SK-N-MC (cell line): Measurements from ENCODE around the gene IMMP2L.

Experiments used
- DNase-seq: peaks from one replicate; pipeline ENCODE4 v3.0.0-alpha.2; 2011; ENCODE audit warnings: low read depth, low spot score
- H3K27ac ChIP-seq: fragments of 200-600 bp; sonication (generic); 2 replicates; pipeline ENCODE4 v1.5.1; 2016; ENCODE audit warnings: mixed run types
- H3K36me3 ChIP-seq: fragments of 200-600 bp; sonication (generic); 2 replicates; pipeline ENCODE4 v1.6.1; 2017; ENCODE audit warnings: antibody characterized with exemption, low read length, mixed read lengths; ENCODE audit not compliant: insufficient read depth
- H3K4me3 ChIP-seq: fragments of 200-600 bp; sonication (generic); 2 replicates; pipeline ENCODE4 v1.5.1; 2016
- H3K9ac ChIP-seq: fragments of 200-600 bp; sonication (generic); 2 replicates; pipeline ENCODE4 v1.8.0; 2017; ENCODE audit warnings: mixed run types, mixed read lengths; ENCODE audit not compliant: insufficient read length
- H3K9me3 ChIP-seq: fragments of 200-600 bp; sonication (generic); 2 replicates; pipeline ENCODE4 v1.6.1; 2017; ENCODE audit warnings: low read depth, mild to moderate bottlenecking, antibody characterized with exemption, low read length, moderate library complexity, mixed read lengths
- EZH2 ChIP-seq: fragments of 200-600 bp; sonication (generic); IDR thresholded peaks from one replicate; pipeline ENCODE4 v1.6.1; 2017; ENCODE audit warnings: antibody characterized with exemption
- FOXP2 ChIP-seq: optimal IDR thresholded peaks from 2 replicates; pipeline ENCODE3; 2011; ENCODE audit warnings: mild to moderate bottlenecking, moderate library complexity; ENCODE audit not compliant: insufficient read depth; ENCODE audit errors: extremely low read length, control extremely low read depth
- POLR2AphosphoS5 ChIP-seq: IDR thresholded peaks from 2 replicates; pipeline ENCODE4 v1.6.1; 2012; ENCODE audit warnings: mild to moderate bottlenecking, low read depth, low read length, borderline replicate concordance

IMMP2L gene

GRCh38 chr7:110898516-110898915 is 663.8 kb downstream of the IMMP2L start:
- no peak for TF ChIP-seq POLR2AphosphoS5
- no peak for TF ChIP-seq FOXP2
- no peak overlapping the region for H3K4me3 ChIP-seq
- H3K9ac ChIP-seq = no peak overlapping the region
- no peak overlapping the region for H3K27ac ChIP-seq
- no peak for DNase-seq
- H3K36me3 ChIP-seq = no peaks in the 10 kb centered on the region
- no peaks in the 10 kb centered on the region for H3K9me3 ChIP-seq

GRCh38 chr7:110897538-110897937 is 664.8 kb downstream of the IMMP2L start:
- TF ChIP-seq EZH2 = no peak
- no peak for TF ChIP-seq POLR2AphosphoS5
- TF ChIP-seq FOXP2 = no peak
- DNase-seq = no peak
- H3K4me3 ChIP-seq = no peak overlapping the region
- no peak overlapping the region for H3K9ac ChIP-seq
- no peak overlapping the region for H3K27ac ChIP-seq
- no peaks in the 10 kb centered on the region for H3K9me3 ChIP-seq
- no peaks in the 10 kb centered on the region for H3K36me3 ChIP-seq

GRCh38 chr7:110894111-110894510 is 668.2 kb downstream of the IMMP2L start:
- no peak for DNase-seq
- Histone ChIP-seq H3K9ac (no peak overlapping the region), H3K36me3 (no peaks in the 10 kb centered on the region), H3K9me3 (no peaks in the 10 kb centered on the region), H3K4me3 (no peak overlapping the region), H3K27ac (no peak overlapping the region)
- TF ChIP-seq EZH2 (no peak), FOXP2 (no peak), POLR2AphosphoS5 (no peak)

- no peak overlapping the region for H3K9ac ChIP-seq
- H3K4me3 ChIP-seq = no peak overlapping the region
- no peaks in the 10 kb centered on the region for H3K36me3 ChIP-seq
- DNase-seq = no peak
- H3K9me3 ChIP-seq = no peaks in the 10 kb centered on the region
- no peak for TF ChIP-seq POLR2AphosphoS5
- no peak for TF ChIP-seq FOXP2
- TF ChIP-seq EZH2 = no peak
- H3K27ac ChIP-seq = no peak overlapping the region
Observed at GRCh38 chr7:110891197-110891596, 671.1 kb downstream of the IMMP2L start.

- H3K36me3 ChIP-seq = no peaks in the 10 kb centered on the region
- no peak overlapping the region for H3K4me3 ChIP-seq
- no peak for DNase-seq
- no peak overlapping the region for H3K27ac ChIP-seq
- no peaks in the 10 kb centered on the region for H3K9me3 ChIP-seq
- TF ChIP-seq EZH2 = no peak
- no peak for TF ChIP-seq POLR2AphosphoS5
- no peak for TF ChIP-seq FOXP2
- H3K9ac ChIP-seq = no peak overlapping the region
Observed at GRCh38 chr7:110890101-110890500, 672.2 kb downstream of the IMMP2L start.

- no peak overlapping the region for H3K9ac ChIP-seq
- no peak overlapping the region for H3K27ac ChIP-seq
- TF ChIP-seq FOXP2 (no peak), POLR2AphosphoS5 (no peak), EZH2 (no peak)
- H3K36me3 ChIP-seq = no peaks in the 10 kb centered on the region
- no peaks in the 10 kb centered on the region for H3K9me3 ChIP-seq
- H3K4me3 ChIP-seq = no peak overlapping the region
- no peak for DNase-seq
Observed at GRCh38 chr7:110889335-110889734, 673.0 kb downstream of the IMMP2L start.

GRCh38 chr7:110888641-110889040 is 673.7 kb downstream of the IMMP2L start:
- H3K4me3 ChIP-seq = no peak overlapping the region
- no peak overlapping the region for H3K9ac ChIP-seq
- no peaks in the 10 kb centered on the region for H3K36me3 ChIP-seq
- TF ChIP-seq EZH2 (no peak), POLR2AphosphoS5 (no peak), FOXP2 (no peak)
- no peaks in the 10 kb centered on the region for H3K9me3 ChIP-seq
- DNase-seq = no peak
- no peak overlapping the region for H3K27ac ChIP-seq

GRCh38 chr7:110885474-110885873 is 676.8 kb downstream of the IMMP2L start:
- no peak overlapping the region for H3K9ac ChIP-seq
- H3K27ac ChIP-seq = no peak overlapping the region
- no peaks in the 10 kb centered on the region for H3K9me3 ChIP-seq
- no peak overlapping the region for H3K4me3 ChIP-seq
- H3K36me3 ChIP-seq = no peaks in the 10 kb centered on the region
- TF ChIP-seq POLR2AphosphoS5 = no peak
- TF ChIP-seq FOXP2 = no peak
- TF ChIP-seq EZH2 = no peak
- no peak for DNase-seq

GRCh38 chr7:110881721-110882120 is 680.6 kb downstream of the IMMP2L start:
- DNase-seq = peak; percentile 89
- TF ChIP-seq POLR2AphosphoS5 (no peak), EZH2 (no peak), FOXP2 (no peak)
- Histone ChIP-seq H3K4me3 (peak overlapping the region; percentile 50), H3K9me3 (no peaks in the 10 kb centered on the region), H3K27ac (peak overlapping the region; percentile 94), H3K9ac (peak overlapping the region; percentile 32), H3K36me3 (no peaks in the 10 kb centered on the region)
